GM10847 (cell line): ENCODE measurements around the gene DNAH14.

Source experiments
- POLR2A ChIP-seq: IDR thresholded peaks from 2 replicates; pipeline ENCODE4 v1.6.1; 2011; ENCODE audit not compliant: insufficient read length; ENCODE audit errors: extremely low read depth

DNAH14 gene

DNA sequence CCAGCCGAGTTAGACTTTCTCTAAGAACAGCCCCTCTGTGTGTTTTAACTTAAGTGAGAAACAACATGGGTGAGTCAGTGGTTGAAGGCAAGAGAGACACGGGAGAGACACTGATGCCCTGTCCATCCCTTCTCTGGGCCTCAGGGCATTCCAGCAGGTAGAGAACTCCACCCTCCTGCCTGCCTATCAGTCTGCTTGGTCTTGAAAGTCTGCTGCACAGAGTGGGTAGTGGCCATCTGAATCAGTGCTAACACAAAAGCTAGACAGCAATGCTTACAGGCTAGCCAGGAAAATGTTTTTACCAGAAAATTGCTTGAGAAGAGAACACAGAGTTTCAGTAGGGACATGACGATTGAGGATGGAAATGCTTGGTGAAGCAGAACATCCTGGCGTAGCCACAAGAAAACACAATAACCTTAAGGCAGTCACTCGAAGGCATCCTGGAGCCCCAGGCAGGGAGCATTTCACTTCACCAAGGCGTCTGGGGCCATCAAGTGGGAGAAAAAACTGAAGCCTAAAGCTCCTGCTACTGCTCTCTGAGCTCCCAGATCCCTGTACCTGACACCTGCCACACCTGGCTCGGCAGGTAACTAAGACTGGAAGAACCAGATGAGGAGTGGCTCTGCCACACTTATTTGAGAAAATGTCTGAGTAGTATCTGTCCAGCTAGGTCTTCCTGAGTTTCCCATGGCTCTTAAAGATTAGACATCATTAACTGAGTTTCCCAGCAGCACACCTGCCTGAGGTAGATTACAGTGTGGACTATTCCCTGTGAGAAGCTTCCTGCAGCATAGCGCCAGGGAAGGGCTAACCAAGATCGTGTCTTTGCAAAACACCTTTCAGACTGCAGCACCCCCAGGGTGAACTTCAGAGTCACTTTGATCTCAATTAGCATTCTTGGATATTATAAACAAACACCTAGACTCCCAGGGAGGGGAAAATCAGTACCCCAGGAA is 516.4 kb downstream of the DNAH14 start:
- no peak for TF ChIP-seq POLR2A

DNA sequence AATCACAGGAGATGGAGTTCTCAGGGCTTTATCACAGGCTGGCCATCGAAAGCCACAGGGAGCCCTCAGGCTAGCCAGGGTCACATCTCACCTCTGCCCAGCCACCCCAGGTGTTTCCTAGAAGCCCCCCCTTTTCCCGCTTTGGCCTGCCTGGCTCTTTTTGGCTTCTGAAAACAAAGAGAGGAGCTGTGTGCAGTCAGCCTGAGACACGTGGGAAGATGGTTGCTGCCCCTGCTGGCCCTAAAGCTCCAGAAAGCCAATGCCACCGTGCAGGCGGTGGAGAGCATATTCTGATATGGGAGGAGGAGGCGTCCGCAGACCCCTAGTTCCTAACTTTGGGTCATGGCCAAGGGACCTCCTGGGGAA is 517.1 kb downstream of the DNAH14 start:
- TF ChIP-seq POLR2A = no peak

DNA sequence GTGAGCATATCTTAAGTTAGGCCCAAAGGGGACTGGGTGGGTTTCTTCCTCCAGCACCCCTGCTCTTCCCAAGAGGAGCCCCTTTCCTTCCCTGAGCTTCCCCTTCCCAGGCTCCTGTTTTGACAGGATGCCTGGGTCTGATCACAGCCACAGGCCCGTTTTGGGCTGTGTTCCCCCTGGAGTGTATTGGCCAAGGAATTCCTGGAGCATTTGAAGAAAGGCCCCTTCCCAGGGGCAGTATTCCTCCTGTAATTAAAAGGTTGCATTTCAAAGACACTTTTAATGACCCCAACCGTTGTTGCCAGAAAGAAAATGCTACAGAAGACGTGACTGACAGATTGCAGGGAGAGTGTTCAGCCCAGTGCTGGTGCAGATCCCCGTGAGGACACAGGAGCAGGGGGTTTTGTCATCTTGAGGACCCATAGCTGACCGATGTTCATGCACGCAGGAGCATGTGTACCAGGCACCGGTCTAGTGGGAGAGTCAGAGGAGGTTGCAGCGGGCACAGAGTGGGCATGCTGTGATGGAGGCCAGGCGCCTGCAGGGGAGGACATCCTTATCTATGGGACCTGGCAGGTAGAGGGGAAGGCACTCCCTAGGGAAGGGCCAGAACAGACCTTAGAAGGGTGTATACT is 517.6 kb downstream of the DNAH14 start:
- TF ChIP-seq POLR2A = no peak

DNA sequence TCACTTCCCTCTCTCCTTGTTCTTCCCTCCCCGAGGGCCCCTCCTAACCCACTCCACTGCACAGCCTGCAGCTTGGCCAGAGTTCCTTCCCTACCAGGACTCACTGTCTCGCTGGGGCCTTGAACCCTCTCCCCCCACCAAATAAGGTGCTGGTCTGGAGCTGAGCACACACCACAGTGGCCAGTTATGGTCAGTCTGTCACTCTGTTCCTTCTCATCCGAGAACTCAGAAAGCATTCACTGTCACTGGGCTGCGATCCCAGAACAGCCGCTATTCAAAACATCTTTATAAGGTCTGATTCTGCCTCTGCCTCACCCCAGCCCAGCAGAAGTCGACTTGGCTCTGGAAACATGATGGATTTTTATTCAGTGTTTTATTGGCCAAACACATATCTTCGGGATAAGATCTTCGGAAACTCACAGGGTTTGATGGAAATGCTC is 518.2 kb downstream of the DNAH14 start:
- no peak for TF ChIP-seq POLR2A

DNA sequence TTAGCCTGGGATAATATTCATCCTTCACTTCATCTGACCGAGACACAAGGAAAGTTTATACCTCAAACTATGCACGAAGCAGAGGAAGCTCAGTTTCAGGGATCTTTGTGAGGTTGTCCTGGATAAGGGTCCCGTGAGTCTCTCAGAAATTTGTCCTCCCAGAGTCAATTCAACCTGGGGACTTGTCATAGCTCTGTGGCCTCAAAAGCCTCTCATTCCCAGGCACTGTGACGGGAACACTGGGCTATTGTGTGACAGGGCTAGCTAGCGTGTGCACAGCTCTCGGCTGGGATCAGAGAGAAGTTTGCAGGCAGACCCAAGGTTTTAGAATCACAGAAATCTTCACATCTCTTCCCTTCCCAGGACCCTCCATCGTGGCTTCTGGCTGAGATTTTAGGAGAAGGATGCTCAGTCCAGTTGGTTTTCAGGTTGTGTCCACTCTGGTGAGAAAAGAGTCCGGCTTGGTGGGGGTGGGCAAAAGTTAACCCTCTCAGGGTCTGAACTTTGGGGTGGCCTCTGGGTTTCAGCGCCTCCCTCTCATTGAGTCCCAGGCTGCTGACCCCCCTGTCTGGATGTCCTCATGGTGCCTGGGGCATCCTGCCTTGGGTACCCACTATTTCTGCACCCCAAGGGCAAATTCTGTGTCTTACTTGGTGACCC is 518.8 kb downstream of the DNAH14 start:
- TF ChIP-seq POLR2A = no peak
